Upper lobe of left lung (tissue), 6 donors: ENCODE data around the gene BRWD1. TPM values are rescaled to one million over a fixed set of nuclear protein-coding genes. Genes with fewer than 3 reads are reported as not detected.
A peak's percentile ranks its signal among the peaks of the same experiment; 100 is the strongest.

ENCODE experiments used
- ATAC-seq, 2 donors: fragments of 200-7000 bp; cut with Tn5 transposase; one replicate each; pipeline ENCODE4 v1.9.1; 2022; ENCODE audit warnings: mild to moderate bottlenecking in 2 of 2, moderate library complexity in 2 of 2; ENCODE audit not compliant: low FRiP score in 2 of 2
- DNase-seq, 2 donors: peaks; one replicate each; pipeline ENCODE4 v3.0.0-alpha.2; 2019 to 2020
- H3K27ac ChIP-seq, 4 donors: fragments of 200-600 bp; sonication (generic); one replicate each; pipeline ENCODE4 v1.5.1; 2016 to 2019
- H3K27me3 ChIP-seq, 4 donors: fragments of 200-600 bp; sonication (generic); one replicate each; pipeline ENCODE4 v1.5.1; 2017 to 2019
- H3K36me3 ChIP-seq, 4 donors: fragments of 200-600 bp; sonication (generic); one replicate each; pipeline ENCODE4 v1.5.1; 2016 to 2019
- H3K4me1 ChIP-seq, 4 donors: fragments of 200-600 bp; sonication (generic); one replicate each; pipeline ENCODE4 v1.5.1; 2018 to 2019
- H3K4me3 ChIP-seq, 4 donors: fragments of 200-600 bp; sonication (generic); one replicate each; pipeline ENCODE4 v1.5.1; 2017 to 2019; ENCODE audit warnings: mild to moderate bottlenecking in 2 of 4, moderate library complexity in 1 of 4
- H3K9me3 ChIP-seq, 4 donors: fragments of 200-600 bp; sonication (generic); one replicate each; pipeline ENCODE4 v1.5.1; 2018 to 2019
- EP300 ChIP-seq, 4 donors: sonication (generic); formaldehyde crosslinking; IDR thresholded peaks; one replicate each; pipeline ENCODE4 v1.5.1; 2017; ENCODE audit warnings: antibody characterized with exemption in 4 of 4, control low read depth in 2 of 4
- POLR2A ChIP-seq, 4 donors: fragments of 450-650 bp; IDR thresholded peaks; one replicate each; pipeline ENCODE4 v1.5.1; 2016 to 2017; ENCODE audit warnings: antibody characterized with exemption in 4 of 4, mild to moderate bottlenecking in 2 of 4
- POLR2AphosphoS5 ChIP-seq, 2 donors: sonication (generic); formaldehyde crosslinking; IDR thresholded peaks; one replicate each; pipeline ENCODE4 v1.5.1; 2017; ENCODE audit warnings: antibody characterized with exemption in 2 of 2
- WGBS, 2 donors: methylation state at CpG; one replicate each; pipeline ENCODE4 v1.1.5; 2017 to 2018; 5-methylcytosine and 5-hydroxymethylcytosine counted together
- total RNA-seq, 6 donors: library from RNA; depleted of rRNA in 4 of 6; stranded (reverse); fragments of >200 nt in 4 of 6; gene quantifications; one replicate each; pipeline versions ENCODE4 v1.1.0 to v1.2.1, GENCODE V29; 2016 to 2021
- TF ChIP-seq, protein P1 (sequence below), 6 experiments: fragments of 450-650 bp in 4 of 6; fragments of 200-600 bp in 2 of 6; sonication (generic) in 2 of 6; IDR thresholded peaks; one replicate each; pipeline ENCODE4 v1.5.1; 2016 to 2019; ENCODE audit warnings: antibody characterized with exemption in 6 of 6
- donor health status: DM: no; HTN: no; CAD: no; lungs with moderate emphysema.
- donor health status: DM: no; HTN: yes; CAD: no; lungs with severe emphysema.

The BRWD1 gene
- total RNA-seq, 6 donors from 2014 or later: 23.4 to 144 (median 42.0) TPM

GRCh38 chr21:39347537-39347936 lies 34.1 kb upstream of the BRWD1 start:
- no peaks in the 10 kb centered on the region for H3K27me3 ChIP-seq
- TF ChIP-seq EP300 (IDR thresholded peaks at IDR 0.05) (no peak), POLR2A (IDR thresholded peaks at IDR 0.05) (no peak), POLR2AphosphoS5 (IDR thresholded peaks at IDR 0.05) (no peak)
- TF ChIP-seq, protein P1, sequence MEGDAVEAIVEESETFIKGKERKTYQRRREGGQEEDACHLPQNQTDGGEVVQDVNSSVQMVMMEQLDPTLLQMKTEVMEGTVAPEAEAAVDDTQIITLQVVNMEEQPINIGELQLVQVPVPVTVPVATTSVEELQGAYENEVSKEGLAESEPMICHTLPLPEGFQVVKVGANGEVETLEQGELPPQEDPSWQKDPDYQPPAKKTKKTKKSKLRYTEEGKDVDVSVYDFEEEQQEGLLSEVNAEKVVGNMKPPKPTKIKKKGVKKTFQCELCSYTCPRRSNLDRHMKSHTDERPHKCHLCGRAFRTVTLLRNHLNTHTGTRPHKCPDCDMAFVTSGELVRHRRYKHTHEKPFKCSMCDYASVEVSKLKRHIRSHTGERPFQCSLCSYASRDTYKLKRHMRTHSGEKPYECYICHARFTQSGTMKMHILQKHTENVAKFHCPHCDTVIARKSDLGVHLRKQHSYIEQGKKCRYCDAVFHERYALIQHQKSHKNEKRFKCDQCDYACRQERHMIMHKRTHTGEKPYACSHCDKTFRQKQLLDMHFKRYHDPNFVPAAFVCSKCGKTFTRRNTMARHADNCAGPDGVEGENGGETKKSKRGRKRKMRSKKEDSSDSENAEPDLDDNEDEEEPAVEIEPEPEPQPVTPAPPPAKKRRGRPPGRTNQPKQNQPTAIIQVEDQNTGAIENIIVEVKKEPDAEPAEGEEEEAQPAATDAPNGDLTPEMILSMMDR (IDR thresholded peaks at IDR 0.05): no peak
- 10 to 12% methylated on average over 10 of the region's 10 CpGs for WGBS, 2 donors
- no peaks in the 10 kb centered on the region for H3K9me3 ChIP-seq
- H3K4me1 ChIP-seq: peaks cover 18 to 30% (median 26%) of the 10 kb centered on the region in 4 donors
- peak overlapping the region in 3 of 4 donors; percentile 91 to 99 (median 96) for H3K27ac ChIP-seq
- DNase-seq (no peak), ATAC-seq (no peak)
- H3K36me3 ChIP-seq: peaks cover 0 to 26% (median 7%) of the 10 kb centered on the region in 4 donors
- peak overlapping the region in 3 of 4 donors; percentile 80 to 90 (median 87) for H3K4me3 ChIP-seq

GRCh38 chr21:39346671-39347331 lies 33.4 kb upstream of the BRWD1 start:
- Histone ChIP-seq H3K4me3 (peak overlapping the region in 1 of 4 donors; percentile 90), H3K36me3 (peaks cover 0 to 33% (median 10%) of the 10 kb centered on the region in 4 donors), H3K4me1 (peaks cover 18 to 30% (median 26%) of the 10 kb centered on the region in 4 donors), H3K27ac (no peak overlapping the region), H3K27me3 (no peaks in the 10 kb centered on the region), H3K9me3 (no peaks in the 10 kb centered on the region)
- WGBS, 2 donors: 57 to 60% methylated on average over 7 of the region's 7 CpGs
- ATAC-seq: no peak
- no peak for TF ChIP-seq POLR2A (IDR thresholded peaks at IDR 0.05)
- no peak for TF ChIP-seq EP300 (IDR thresholded peaks at IDR 0.05)
- no peak for TF ChIP-seq POLR2AphosphoS5 (IDR thresholded peaks at IDR 0.05)
- TF ChIP-seq, protein P1 (IDR thresholded peaks at IDR 0.05): no peak
- DNase-seq: no peak

DNA sequence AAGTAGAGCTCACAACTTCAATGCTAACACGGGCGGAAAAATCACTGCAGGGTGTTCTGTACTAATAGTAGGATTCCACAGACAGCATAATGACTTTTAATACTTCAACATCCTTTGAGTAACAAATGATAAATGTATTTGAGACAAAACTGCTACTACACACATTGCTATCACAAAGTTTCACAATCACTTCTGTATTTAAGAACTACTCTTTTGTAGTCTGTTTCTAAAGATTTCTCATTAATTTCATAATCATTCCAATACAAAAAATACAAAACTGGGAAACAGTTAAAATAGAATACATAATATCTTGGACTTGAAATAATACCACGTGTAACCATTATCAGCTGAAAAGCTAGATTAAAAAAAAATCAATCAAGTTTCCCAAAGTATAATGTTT lies 32.8 kb upstream of the BRWD1 start:
- DNase-seq: no peak
- no peaks in the 10 kb centered on the region for H3K9me3 ChIP-seq
- H3K4me1 ChIP-seq: peaks cover 18 to 30% (median 26%) of the 10 kb centered on the region in 4 donors
- H3K4me3 ChIP-seq: no peak overlapping the region
- H3K27ac ChIP-seq: no peak overlapping the region
- no peak for ATAC-seq
- no peaks in the 10 kb centered on the region for H3K27me3 ChIP-seq
- WGBS, 2 donors: 44 to 47% methylated on average over 3 of the region's 3 CpGs
- H3K36me3 ChIP-seq: peaks cover 6 to 39% (median 16%) of the 10 kb centered on the region in 4 donors
- TF ChIP-seq, protein P1 (IDR thresholded peaks at IDR 0.05): no peak
- no peak for TF ChIP-seq EP300 (IDR thresholded peaks at IDR 0.05)
- no peak for TF ChIP-seq POLR2A (IDR thresholded peaks at IDR 0.05)
- no peak for TF ChIP-seq POLR2AphosphoS5 (IDR thresholded peaks at IDR 0.05)

GRCh38 chr21:39345440-39345839 lies 32.0 kb upstream of the BRWD1 start:
- peaks cover 6 to 47% (median 17%) of the 10 kb centered on the region in 4 donors for H3K36me3 ChIP-seq
- no peaks in the 10 kb centered on the region for H3K9me3 ChIP-seq
- DNase-seq (no peak), ATAC-seq (no peak)
- H3K27me3 ChIP-seq: no peaks in the 10 kb centered on the region
- WGBS, 2 donors: 80 to 87% methylated on average over 6 of the region's 6 CpGs
- H3K27ac ChIP-seq: no peak overlapping the region
- TF ChIP-seq EP300 (IDR thresholded peaks at IDR 0.05): no peak
- TF ChIP-seq, protein P1 (IDR thresholded peaks at IDR 0.05): no peak
- no peak for TF ChIP-seq POLR2A (IDR thresholded peaks at IDR 0.05)
- TF ChIP-seq POLR2AphosphoS5 (IDR thresholded peaks at IDR 0.05): no peak
- peaks cover 18 to 29% (median 26%) of the 10 kb centered on the region in 4 donors for H3K4me1 ChIP-seq
- no peak overlapping the region for H3K4me3 ChIP-seq
